GM10847 (cell line): Measurements from ENCODE around the gene SEMA3G.

Experiments used
- POLR2A ChIP-seq: IDR thresholded peaks from 2 replicates; pipeline ENCODE4 v1.6.1; 2011; ENCODE audit not compliant: insufficient read length; ENCODE audit errors: extremely low read depth

Gene SEMA3G

DNA sequence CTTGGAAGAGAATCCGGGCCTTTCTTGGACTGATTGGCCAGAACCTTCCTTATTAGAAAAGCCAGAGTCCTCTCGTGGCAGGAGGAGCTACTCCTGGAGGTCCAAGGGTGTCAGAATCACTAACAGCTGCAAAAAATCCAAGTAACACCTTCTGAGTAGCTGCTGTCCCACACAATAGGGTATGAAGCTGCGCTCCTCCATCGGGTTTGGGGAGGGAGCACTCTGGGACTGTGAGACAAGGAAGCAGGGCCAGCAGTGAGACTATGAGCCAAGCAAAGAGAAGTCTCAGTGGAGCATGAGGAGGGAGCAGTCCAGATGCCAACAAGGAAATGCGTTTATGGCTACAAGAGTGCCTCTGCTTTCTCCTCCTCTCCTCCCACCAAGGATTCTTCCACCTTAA lies 21.7 kb downstream of the SEMA3G start:
- no peak for TF ChIP-seq POLR2A

- no peak for TF ChIP-seq POLR2A
These were observed 22.2 kb downstream of the SEMA3G start for GRCh38 chr3:52422669-52423068.

DNA sequence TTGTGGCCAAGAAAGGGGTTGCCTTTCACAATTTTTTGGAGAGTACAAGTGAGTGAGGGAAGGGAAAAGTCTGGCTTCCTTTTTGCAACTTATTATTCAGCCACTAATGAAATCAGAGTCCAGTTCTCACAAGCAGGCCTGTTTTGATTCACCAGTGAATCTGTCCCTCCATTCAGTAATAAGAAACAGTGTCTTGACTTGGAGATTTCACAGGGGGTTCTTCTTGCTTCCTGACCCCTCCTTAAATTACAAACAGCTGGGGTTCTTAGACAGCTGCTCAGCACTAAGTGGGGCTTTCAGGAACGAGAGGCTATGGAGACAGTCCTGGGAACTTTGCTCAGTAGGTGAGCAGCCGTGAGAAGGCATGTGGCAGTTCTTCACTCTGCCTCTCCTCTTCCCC lies 24.5 kb downstream of the SEMA3G start:
- no peak for TF ChIP-seq POLR2A

DNA sequence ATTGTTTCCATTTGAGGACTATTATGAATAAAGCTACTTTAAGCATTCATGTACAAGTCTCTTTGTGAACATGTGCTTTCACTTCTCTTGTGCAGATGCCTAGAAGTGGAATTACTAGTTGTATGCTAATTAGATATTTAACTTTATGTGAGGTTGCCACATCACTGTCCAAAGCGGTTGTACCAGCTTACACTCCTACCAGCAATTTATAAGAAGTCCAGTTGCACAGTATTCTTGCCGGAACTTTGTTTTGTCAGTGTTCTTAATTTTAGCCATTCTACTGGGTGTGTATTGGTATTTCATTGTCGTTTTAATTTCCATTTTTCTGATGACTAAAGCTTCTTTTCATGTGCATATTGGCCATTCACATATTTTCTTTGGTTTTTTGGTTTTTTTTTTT lies 29.1 kb downstream of the SEMA3G start:
- no peak for TF ChIP-seq POLR2A

- no peak for TF ChIP-seq POLR2A
These were observed 36.4 kb downstream of the SEMA3G start for GRCh38 chr3:52408466-52408865.

- TF ChIP-seq POLR2A, result no peak
These were observed 37.1 kb downstream of the SEMA3G start for GRCh38 chr3:52407779-52408178.

DNA sequence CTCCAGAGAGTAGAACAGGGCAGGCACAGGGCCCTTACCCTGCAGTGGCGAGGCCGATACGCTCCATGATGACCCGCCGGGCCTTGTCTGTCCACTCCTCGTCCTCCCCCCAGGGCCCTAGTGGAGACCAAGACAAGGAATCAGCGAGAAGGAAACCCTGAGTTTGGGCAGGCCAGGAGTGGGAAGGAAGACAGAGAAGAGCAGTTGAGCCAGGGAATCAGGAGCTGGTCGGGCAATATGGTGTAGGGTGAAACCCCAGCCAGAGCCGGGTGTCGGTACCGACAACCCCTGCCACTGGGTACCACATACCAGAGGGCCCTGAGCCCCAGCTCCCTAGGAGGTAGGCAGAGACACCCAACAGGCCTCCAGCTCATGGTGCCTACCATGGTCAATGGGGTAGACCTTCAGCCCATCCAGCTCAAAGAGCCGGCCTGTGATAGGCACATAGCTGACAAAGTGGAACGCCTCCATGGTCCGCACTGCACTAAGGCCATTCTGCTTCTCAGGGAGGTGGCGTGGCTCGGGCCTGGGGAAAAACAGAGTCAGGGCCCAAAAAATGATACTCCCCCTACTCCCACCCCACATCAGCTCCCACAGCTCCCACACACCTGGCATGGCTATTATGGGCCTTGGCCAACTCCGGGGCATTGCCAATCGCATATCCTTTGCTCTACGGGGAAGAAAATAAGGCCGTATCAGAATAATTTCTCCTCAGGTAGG lies 38.0 kb downstream of the SEMA3G start:
- no peak for TF ChIP-seq POLR2A

DNA sequence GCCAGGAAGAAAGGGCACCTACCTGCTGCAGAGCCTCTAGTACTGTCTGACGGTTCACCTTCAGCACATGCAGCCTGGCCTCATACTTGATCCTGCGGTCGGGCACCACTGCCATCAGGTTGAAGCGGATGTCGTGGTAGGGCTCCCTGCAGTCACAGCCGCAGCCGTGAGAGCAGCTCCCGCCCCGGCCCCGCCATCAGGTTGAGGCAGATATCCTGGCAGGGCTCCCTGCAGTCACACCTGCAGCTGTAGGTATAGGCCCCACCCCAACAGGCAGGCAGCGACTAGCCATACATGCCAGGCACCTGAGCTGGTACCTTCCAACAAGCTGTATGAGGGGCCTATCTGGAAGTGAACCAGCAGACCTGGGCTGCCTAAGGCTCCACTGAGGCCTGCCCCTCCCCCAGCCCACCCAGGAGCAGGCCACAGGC lies 38.7 kb downstream of the SEMA3G start:
- TF ChIP-seq POLR2A, result no peak

DNA sequence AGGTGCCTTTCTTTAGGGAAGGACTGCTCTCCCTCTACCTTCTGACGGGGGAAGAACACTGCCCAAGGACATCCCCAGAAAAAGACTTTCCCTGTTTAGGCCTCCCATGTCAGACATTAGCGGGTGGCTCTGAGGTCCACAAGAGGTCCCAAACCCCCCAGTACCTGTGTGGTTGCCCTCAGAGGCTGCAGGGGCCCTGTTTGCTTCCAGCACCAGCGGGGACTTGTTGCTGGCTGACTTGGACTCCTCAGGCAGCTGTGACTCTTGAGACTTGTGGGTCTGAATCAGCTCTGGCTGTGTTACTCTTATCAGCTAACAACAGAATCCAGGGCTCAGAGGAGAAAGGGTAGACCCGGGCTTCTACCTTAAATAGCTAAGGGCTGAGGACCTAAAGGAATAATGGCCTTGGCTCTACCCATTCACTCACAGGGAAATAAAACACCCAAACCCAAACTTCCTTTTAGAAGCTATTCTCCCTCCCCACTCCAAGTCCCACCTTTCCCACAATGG lies 39.2 kb downstream of the SEMA3G start:
- TF ChIP-seq POLR2A, result no peak

DNA sequence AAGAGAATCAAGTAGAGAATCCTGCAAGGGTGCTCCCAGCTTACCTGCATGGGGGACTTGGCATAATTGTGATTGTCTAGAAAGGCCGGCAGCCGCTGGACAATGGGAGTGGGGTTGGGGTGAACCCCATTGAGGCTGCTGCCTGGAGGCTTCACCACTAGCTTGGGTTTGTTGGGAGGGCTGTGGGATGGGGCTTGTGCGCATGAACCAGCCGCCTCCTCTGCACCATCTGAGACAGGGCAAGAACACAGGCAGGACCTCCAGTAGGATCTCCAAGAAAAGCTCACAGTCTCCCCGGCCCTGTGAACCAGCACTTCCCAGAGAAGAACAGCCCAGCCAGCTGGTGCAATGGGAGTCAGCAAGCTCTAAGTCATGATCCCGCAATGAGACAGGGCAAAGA lies 39.8 kb downstream of the SEMA3G start:
- TF ChIP-seq POLR2A, result no peak

DNA sequence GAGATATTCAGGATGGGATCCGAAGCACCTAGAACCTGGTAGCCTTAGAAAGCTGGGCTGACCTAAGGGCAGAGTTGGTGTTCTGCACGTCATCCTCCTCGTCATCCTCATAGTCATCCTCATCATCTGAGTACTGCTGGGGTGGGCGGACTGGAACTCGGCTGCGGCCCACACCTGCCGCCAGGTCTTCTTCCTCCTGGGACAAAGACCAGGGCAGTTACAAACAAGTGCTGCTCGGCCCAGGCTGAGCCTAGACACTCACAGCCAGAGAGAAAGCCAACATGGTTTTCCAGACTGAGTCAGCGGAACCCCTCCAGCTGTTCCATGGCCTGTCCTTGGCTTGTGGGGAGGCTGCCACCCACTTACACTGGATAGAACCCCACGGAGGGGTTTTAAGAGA lies 40.5 kb downstream of the SEMA3G start:
- TF ChIP-seq POLR2A, result no peak

- TF ChIP-seq POLR2A, result no peak
These were observed 40.9 kb downstream of the SEMA3G start for GRCh38 chr3:52403955-52404354.

- TF ChIP-seq POLR2A, result no peak
These were observed 41.5 kb downstream of the SEMA3G start for GRCh38 chr3:52403271-52403841.

DNA sequence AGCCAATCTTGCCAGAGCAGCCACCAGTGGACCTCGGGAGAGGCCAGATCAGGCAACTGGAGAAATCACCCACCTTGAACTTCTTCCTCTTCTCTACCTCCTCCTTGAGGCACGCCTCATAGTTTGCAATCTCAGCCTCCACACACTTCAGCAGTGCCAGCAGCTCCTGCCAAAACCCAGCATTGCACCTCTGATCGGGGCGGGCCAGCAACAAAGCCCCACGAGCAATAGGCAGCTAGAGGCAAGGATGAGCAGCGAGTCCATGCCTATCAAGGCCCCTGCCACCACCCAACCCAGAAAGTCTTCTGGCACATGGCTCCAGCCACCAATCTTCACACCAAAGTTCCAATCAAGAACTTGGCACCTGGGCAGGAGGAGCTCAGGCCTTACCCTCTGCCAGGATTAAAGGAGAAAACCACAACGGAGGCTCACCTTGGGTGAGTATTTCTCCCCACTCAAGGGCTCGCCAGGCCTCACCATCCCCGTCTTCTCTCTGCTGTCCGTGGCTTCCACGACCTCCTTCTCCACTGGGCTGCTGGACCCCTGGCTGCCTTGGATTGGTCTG lies 42.1 kb downstream of the SEMA3G start:
- no peak for TF ChIP-seq POLR2A

DNA sequence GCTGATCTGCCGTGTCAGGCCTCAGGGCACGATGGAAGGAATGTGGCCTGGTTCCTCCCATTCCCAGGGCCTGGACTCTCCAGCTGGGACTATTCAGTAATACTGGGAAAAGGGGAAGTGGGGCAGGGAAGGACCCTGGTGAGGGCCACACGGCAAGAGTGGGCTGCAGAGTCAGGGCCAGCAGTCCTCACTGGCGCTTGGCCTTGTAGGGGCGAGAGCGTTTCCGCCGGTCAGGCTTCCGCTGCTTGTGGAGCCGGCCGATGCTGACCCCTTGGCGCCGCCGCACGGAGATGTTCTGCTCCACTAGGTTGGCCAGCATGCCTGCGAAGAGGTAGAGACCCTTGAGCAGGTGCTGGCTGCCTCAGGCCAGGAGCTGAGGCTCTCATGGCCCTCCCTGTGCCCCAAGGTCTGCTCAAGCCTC lies 42.8 kb downstream of the SEMA3G start:
- TF ChIP-seq POLR2A, result no peak

DNA sequence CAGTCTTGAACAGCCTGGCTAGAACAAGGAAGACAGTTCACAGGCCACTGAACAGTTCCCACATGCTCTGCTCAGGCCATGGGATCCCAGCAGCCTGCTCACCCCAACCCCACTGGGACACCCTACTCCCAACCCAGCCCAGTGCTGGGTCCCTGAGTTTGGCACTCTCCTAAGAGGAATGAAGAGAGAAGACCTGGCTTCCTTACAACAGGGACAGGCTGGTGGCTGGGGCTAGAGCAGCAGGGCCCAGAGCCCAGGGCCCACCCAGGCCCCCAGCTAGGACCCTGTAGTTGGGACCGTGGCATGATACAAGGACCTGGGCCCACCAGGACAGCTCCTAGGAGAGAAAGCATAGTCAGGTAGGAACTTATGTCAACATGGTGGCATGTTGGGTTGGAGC lies 43.4 kb downstream of the SEMA3G start:
- TF ChIP-seq POLR2A, result no peak

DNA sequence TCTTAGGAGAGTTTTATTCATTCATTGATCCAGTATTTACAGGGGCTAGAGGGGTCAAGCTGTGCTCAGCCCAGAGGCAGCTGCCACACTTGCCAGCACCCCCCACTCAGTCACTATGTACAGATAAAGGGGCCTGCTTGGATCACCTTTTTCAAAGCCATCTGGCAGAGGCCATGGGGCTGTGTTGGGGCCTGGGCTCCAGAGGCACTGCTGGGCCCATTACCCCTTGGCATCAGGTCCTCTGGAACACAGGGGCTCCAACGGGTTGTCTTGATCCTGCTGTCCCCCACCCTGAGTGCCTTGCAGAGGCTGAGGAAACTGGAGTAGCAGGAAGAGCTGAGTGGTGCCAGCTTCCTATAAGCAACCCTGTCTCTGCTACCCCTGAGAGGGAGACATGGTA lies 43.9 kb downstream of the SEMA3G start:
- TF ChIP-seq POLR2A, result no peak

GRCh38 chr3:52400275-52400793 lies 44.6 kb downstream of the SEMA3G start:
- no peak for TF ChIP-seq POLR2A
